Neural progenitor cell (in vitro differentiated cells): Measurements from ENCODE around the gene LRRC40. TPM values are rescaled to one million over a fixed set of nuclear protein-coding genes. Genes with fewer than 3 reads are reported as not detected.

ENCODE experiments used
- DNase-seq: peaks from one replicate; pipeline ENCODE4 v3.0.0-alpha.2; 2016; ENCODE audit warnings: low spot score
- H2AFZ ChIP-seq: fragments of 200-600 bp; sonication (generic); replicated peaks from 2 replicates; pipeline ENCODE4 v1.6.1; 2016; ENCODE audit warnings: antibody characterized with exemption
- H3F3A ChIP-seq: fragments of 200-600 bp; sonication (generic); 2 replicates; pipeline ENCODE4 v1.6.1; 2016; ENCODE audit warnings: antibody characterized with exemption, low read depth
- H3K27ac ChIP-seq: fragments of 200-600 bp; sonication (generic); 2 replicates; pipeline ENCODE4 v1.5.1; 2016; ENCODE audit warnings: mild to moderate bottlenecking
- H3K27me3 ChIP-seq: fragments of 200-600 bp; sonication (generic); 2 replicates; pipeline ENCODE4 v1.6.1; 2016; ENCODE audit warnings: mild to moderate bottlenecking, moderate library complexity
- H3K36me3 ChIP-seq: fragments of 200-600 bp; sonication (generic); 2 replicates; pipeline ENCODE4 v1.5.1; 2016
- H3K4me1 ChIP-seq: fragments of 200-600 bp; sonication (generic); 2 replicates; pipeline ENCODE4 v1.6.1; 2016; ENCODE audit warnings: mixed run types
- H3K4me2 ChIP-seq: fragments of 200-600 bp; sonication (generic); 2 replicates; pipeline ENCODE4 v1.6.1; 2016
- H3K4me3 ChIP-seq: fragments of 200-600 bp; sonication (generic); 2 replicates; pipeline ENCODE4 v1.5.1; 2016
- H3K79me2 ChIP-seq: fragments of 200-600 bp; sonication (generic); 2 replicates; pipeline ENCODE4 v1.6.1; 2016; ENCODE audit warnings: low read depth
- H3K9ac ChIP-seq: fragments of 200-600 bp; sonication (generic); 2 replicates; pipeline ENCODE4 v1.6.1; 2016
- H3K9me3 ChIP-seq: fragments of 200-600 bp; sonication (generic); 2 replicates; pipeline ENCODE4 v1.5.1; 2016; ENCODE audit warnings: low read depth
- H4K20me1 ChIP-seq: fragments of 200-600 bp; sonication (generic); 2 replicates; pipeline ENCODE4 v1.6.1; 2016; ENCODE audit warnings: low read depth
- H3K27ac Mint-ChIP-seq: 3 replicates; pipeline ENCODE4 v1.8.0; 2021; ENCODE audit warnings: mixed read lengths
- H3K27me3 Mint-ChIP-seq: 2 replicates; pipeline ENCODE4 v1.8.0; 2022; ENCODE audit warnings: low read depth, mild to moderate bottlenecking, inconsistent platforms, moderate library complexity, mixed read lengths; ENCODE audit not compliant: insufficient read depth
- H3K36me3 Mint-ChIP-seq: 3 replicates; pipeline ENCODE4 v1.8.0; 2021; ENCODE audit warnings: mixed read lengths
- H3K4me1 Mint-ChIP-seq: 3 replicates; pipeline ENCODE4 v1.8.0; 2021; ENCODE audit warnings: mixed read lengths
- H3K4me3 Mint-ChIP-seq: 3 replicates; pipeline ENCODE4 v1.8.0; 2021; ENCODE audit warnings: mild to moderate bottlenecking, moderate library complexity, mixed read lengths
- H3K9me3 Mint-ChIP-seq: 3 replicates; pipeline ENCODE4 v1.8.0; 2020; ENCODE audit warnings: mixed read lengths
- CTCF ChIP-seq: fragments of 200-600 bp; sonication (generic); IDR thresholded peaks from 2 replicates; pipeline ENCODE4 v1.5.1; 2017; ENCODE audit warnings: antibody characterized with exemption, mild to moderate bottlenecking
- EZH2 ChIP-seq: fragments of 200-600 bp; sonication (generic); IDR thresholded peaks from 2 replicates; pipeline ENCODE4 v1.6.1; 2017; ENCODE audit warnings: antibody characterized with exemption, mild to moderate bottlenecking, moderate library complexity
- EZH2phosphoT487 ChIP-seq: fragments of 200-600 bp; sonication (generic); IDR thresholded peaks from 2 replicates; pipeline ENCODE4 v1.6.1; 2017; ENCODE audit warnings: antibody characterized with exemption
- total RNA-seq: library from RNA; depleted of rRNA; stranded (reverse); fragments of >200 nt; gene quantifications from 2 replicates; pipeline ENCODE4 v1.2.3, GENCODE V29; 2015; ENCODE audit warnings: low replicate concordance

LRRC40 gene
- total RNA-seq, 1 donor from 2014 or later, result 88.1 TPM

- Mint-ChIP-seq H3K27ac (no peak overlapping the region), H3K9me3 (no peaks in the 10 kb centered on the region), H3K36me3 (peaks cover 24% of the 10 kb centered on the region), H3K4me1 (peaks cover 11% of the 10 kb centered on the region), H3K4me3 (no peak overlapping the region), H3K27me3 (no peaks in the 10 kb centered on the region)
- no peaks in the 10 kb centered on the region for H3K27me3 ChIP-seq
- H3K79me2 ChIP-seq, result peaks cover 97% of the 10 kb centered on the region
- H3K9ac ChIP-seq, result no peak overlapping the region
- peaks cover 49% of the 10 kb centered on the region for H3K36me3 ChIP-seq
- no peak overlapping the region for H3K4me2 ChIP-seq
- H4K20me1 ChIP-seq, result peaks cover 78% of the 10 kb centered on the region
- H3K4me1 ChIP-seq, result peaks cover 2% of the 10 kb centered on the region
- no peak overlapping the region for H3K27ac ChIP-seq
- TF ChIP-seq EZH2phosphoT487 (no peak), EZH2 (no peak), CTCF (no peak)
- no peak overlapping the region for H3K4me3 ChIP-seq
- no peaks in the 10 kb centered on the region for H3F3A ChIP-seq
- no peaks in the 10 kb centered on the region for H3K9me3 ChIP-seq
- H2AFZ ChIP-seq, result no peak overlapping the region
- no peak for DNase-seq
These were observed 23.3 kb upstream of the LRRC40 start for GRCh38 chr1:70228670-70229069.

GRCh38 chr1:70227439-70227838 is 22.1 kb upstream of the LRRC40 start:
- H3K4me2 ChIP-seq, result no peak overlapping the region
- no peaks in the 10 kb centered on the region for H3K27me3 Mint-ChIP-seq
- H3K4me3 Mint-ChIP-seq, result no peak overlapping the region
- peaks cover 24% of the 10 kb centered on the region for H3K4me1 Mint-ChIP-seq
- no peak overlapping the region for H3K4me3 ChIP-seq
- peaks cover 85% of the 10 kb centered on the region for H4K20me1 ChIP-seq
- peaks cover 57% of the 10 kb centered on the region for H3K36me3 ChIP-seq
- H3F3A ChIP-seq, result no peaks in the 10 kb centered on the region
- H3K36me3 Mint-ChIP-seq, result peaks cover 23% of the 10 kb centered on the region
- TF ChIP-seq CTCF (no peak), EZH2 (no peak), EZH2phosphoT487 (no peak)
- H3K27me3 ChIP-seq, result no peaks in the 10 kb centered on the region
- no peaks in the 10 kb centered on the region for H3K9me3 ChIP-seq
- no peak overlapping the region for H3K9ac ChIP-seq
- DNase-seq, result no peak
- peaks cover 15% of the 10 kb centered on the region for H3K4me1 ChIP-seq
- peaks cover 97% of the 10 kb centered on the region for H3K79me2 ChIP-seq
- H3K27ac Mint-ChIP-seq, result no peak overlapping the region
- H2AFZ ChIP-seq, result no peak overlapping the region
- no peaks in the 10 kb centered on the region for H3K9me3 Mint-ChIP-seq
- no peak overlapping the region for H3K27ac ChIP-seq

GRCh38 chr1:70224954-70225353 is 19.6 kb upstream of the LRRC40 start:
- peaks cover 81% of the 10 kb centered on the region for H4K20me1 ChIP-seq
- H3K4me3 ChIP-seq, result no peak overlapping the region
- Mint-ChIP-seq H3K27ac (no peak overlapping the region), H3K4me3 (no peak overlapping the region), H3K36me3 (peaks cover 11% of the 10 kb centered on the region), H3K9me3 (no peaks in the 10 kb centered on the region), H3K27me3 (no peaks in the 10 kb centered on the region), H3K4me1 (peaks cover 32% of the 10 kb centered on the region)
- H3K27ac ChIP-seq, result no peak overlapping the region
- no peak overlapping the region for H2AFZ ChIP-seq
- H3F3A ChIP-seq, result peaks cover 24% of the 10 kb centered on the region
- H3K27me3 ChIP-seq, result no peaks in the 10 kb centered on the region
- H3K4me2 ChIP-seq, result no peak overlapping the region
- H3K4me1 ChIP-seq, result peaks cover 19% of the 10 kb centered on the region
- H3K9me3 ChIP-seq, result no peaks in the 10 kb centered on the region
- H3K79me2 ChIP-seq, result peaks cover 97% of the 10 kb centered on the region
- H3K9ac ChIP-seq, result no peak overlapping the region
- no peak for DNase-seq
- peaks cover 39% of the 10 kb centered on the region for H3K36me3 ChIP-seq
- TF ChIP-seq EZH2, result no peak
- TF ChIP-seq EZH2phosphoT487, result no peak
- TF ChIP-seq CTCF, result no peak
